ENCODE data around the gene NAA60. TPM values are rescaled to one million over a fixed set of nuclear protein-coding genes. Genes with fewer than 3 reads are reported as not detected.

Gene NAA60
- polyA plus RNA-seq, 1 donor from 2014 or later: 36.5 TPM

GRCh38 chr16:3484318-3485096, 41.0 kb downstream of the NAA60 start:
- no peaks in the 10 kb centered on the region for H3K9me3 Mint-ChIP-seq
- no peak overlapping the region for H3K4me3 Mint-ChIP-seq
- peaks cover 0 to 4% (median 0%) of the 10 kb centered on the region in 3 donors for H3K4me1 Mint-ChIP-seq
- no peak overlapping the region for H3K27ac Mint-ChIP-seq
- H3K36me3 Mint-ChIP-seq: peaks cover 8% of the 10 kb centered on the region
- H3K27me3 Mint-ChIP-seq: no peaks in the 10 kb centered on the region

GRCh38 chr16:3485097-3485745, 41.7 kb downstream of the NAA60 start:
- H3K27ac Mint-ChIP-seq: no peak overlapping the region
- H3K36me3 Mint-ChIP-seq: peaks cover 8% of the 10 kb centered on the region
- H3K27me3 Mint-ChIP-seq: no peaks in the 10 kb centered on the region
- H3K4me3 Mint-ChIP-seq: no peak overlapping the region
- no peaks in the 10 kb centered on the region for H3K9me3 Mint-ChIP-seq
- H3K4me1 Mint-ChIP-seq: peaks cover 0 to 2% (median 0%) of the 10 kb centered on the region in 3 donors

- H3K9me3 Mint-ChIP-seq: no peaks in the 10 kb centered on the region
- H3K27ac Mint-ChIP-seq: no peak overlapping the region
- H3K4me3 Mint-ChIP-seq: no peak overlapping the region
- H3K27me3 Mint-ChIP-seq: no peaks in the 10 kb centered on the region
- H3K36me3 Mint-ChIP-seq: peaks cover 8% of the 10 kb centered on the region
- H3K4me1 Mint-ChIP-seq: peaks cover 0 to 2% (median 0%) of the 10 kb centered on the region in 3 donors
Observed at GRCh38 chr16:3485821-3486505, 42.5 kb downstream of the NAA60 start.

GRCh38 chr16:3486506-3487215, 43.2 kb downstream of the NAA60 start:
- Mint-ChIP-seq H3K36me3 (peaks cover 8% of the 10 kb centered on the region), H3K4me3 (peak overlapping the region in 2 of 4 donors; percentile 8 to 14), H3K4me1 (peaks cover 0 to 4% (median 0%) of the 10 kb centered on the region in 3 donors), H3K9me3 (no peaks in the 10 kb centered on the region), H3K27me3 (no peaks in the 10 kb centered on the region), H3K27ac (no peak overlapping the region)

- Mint-ChIP-seq H3K4me3 (no peak overlapping the region), H3K9me3 (no peaks in the 10 kb centered on the region), H3K27me3 (no peaks in the 10 kb centered on the region), H3K27ac (no peak overlapping the region), H3K36me3 (peaks cover 8% of the 10 kb centered on the region), H3K4me1 (peaks cover 0 to 2% (median 0%) of the 10 kb centered on the region in 3 donors)
Observed at GRCh38 chr16:3487521-3488410, 44.3 kb downstream of the NAA60 start.

- Mint-ChIP-seq H3K4me1 (peaks cover 0 to 2% (median 0%) of the 10 kb centered on the region in 3 donors), H3K27me3 (no peaks in the 10 kb centered on the region), H3K27ac (no peak overlapping the region), H3K9me3 (no peaks in the 10 kb centered on the region), H3K4me3 (no peak overlapping the region), H3K36me3 (peaks cover 3% of the 10 kb centered on the region)
Observed at GRCh38 chr16:3488801-3489200, 45.3 kb downstream of the NAA60 start.

- no peaks in the 10 kb centered on the region for H3K27me3 Mint-ChIP-seq
- no peaks in the 10 kb centered on the region for H3K9me3 Mint-ChIP-seq
- peaks cover 3% of the 10 kb centered on the region for H3K36me3 Mint-ChIP-seq
- H3K4me3 Mint-ChIP-seq: no peak overlapping the region
- peaks cover 0 to 2% (median 0%) of the 10 kb centered on the region in 3 donors for H3K4me1 Mint-ChIP-seq
- peak overlapping the region in 2 of 3 donors; percentile 41 to 67 for H3K27ac Mint-ChIP-seq
Observed at GRCh38 chr16:3490911-3491629, 47.6 kb downstream of the NAA60 start.

- H3K4me3 Mint-ChIP-seq: no peak overlapping the region
- H3K36me3 Mint-ChIP-seq: no peaks in the 10 kb centered on the region
- no peaks in the 10 kb centered on the region for H3K9me3 Mint-ChIP-seq
- no peak overlapping the region for H3K27ac Mint-ChIP-seq
- H3K27me3 Mint-ChIP-seq: no peaks in the 10 kb centered on the region
- H3K4me1 Mint-ChIP-seq: peaks cover 0 to 2% (median 0%) of the 10 kb centered on the region in 3 donors
Observed at GRCh38 chr16:3492356-3492755, 48.9 kb downstream of the NAA60 start.

- Mint-ChIP-seq H3K36me3 (no peaks in the 10 kb centered on the region), H3K4me1 (peaks cover 0 to 2% (median under 1%) of the 10 kb centered on the region in 3 donors), H3K27ac (no peak overlapping the region), H3K27me3 (no peaks in the 10 kb centered on the region), H3K4me3 (no peak overlapping the region), H3K9me3 (no peaks in the 10 kb centered on the region)
Observed at GRCh38 chr16:3494386-3494973, 51.0 kb downstream of the NAA60 start.

- Mint-ChIP-seq H3K27ac (no peak within 1 kb of the TSS), H3K4me1 (peaks cover 0 to 3% (median 2%) of the 10 kb centered on the region in 3 donors), H3K27me3 (no peaks in the 10 kb centered on the region), H3K4me3 (no peak within 1 kb of the TSS), H3K36me3 (no peaks in the 10 kb centered on the region), H3K9me3 (no peaks in the 10 kb centered on the region)
Observed at GRCh38 chr16:3495176-3495575, 51.7 kb downstream of the NAA60 start, which contains the start of gene C16orf90. Gene C16orf90 (minus strand): TSS chr16:3495489. CDS start chr16:3495421, 68 bp downstream.

- no peak overlapping the region for H3K4me3 Mint-ChIP-seq
- no peaks in the 10 kb centered on the region for H3K36me3 Mint-ChIP-seq
- H3K9me3 Mint-ChIP-seq: no peaks in the 10 kb centered on the region
- peaks cover 9 to 12% (median 9%) of the 10 kb centered on the region in 3 donors for H3K4me1 Mint-ChIP-seq
- H3K27ac Mint-ChIP-seq: no peak overlapping the region
- no peaks in the 10 kb centered on the region for H3K27me3 Mint-ChIP-seq
Observed at GRCh38 chr16:3496386-3496785, 52.9 kb downstream of the NAA60 start.

- Mint-ChIP-seq H3K27me3 (no peaks in the 10 kb centered on the region), H3K4me3 (no peak overlapping the region), H3K27ac (no peak overlapping the region)
Observed at GRCh38 chr16:3497771-3498170, 54.3 kb downstream of the NAA60 start.

GRCh38 chr16:3498988-3499387, 55.5 kb downstream of the NAA60 start:
- H3K4me1 Mint-ChIP-seq: peaks cover 9 to 21% (median 13%) of the 10 kb centered on the region in 3 donors
- no peaks in the 10 kb centered on the region for H3K9me3 Mint-ChIP-seq
- no peaks in the 10 kb centered on the region for H3K27me3 Mint-ChIP-seq
- H3K4me3 Mint-ChIP-seq: peak overlapping the region in 1 of 4 donors; percentile 74
- H3K36me3 Mint-ChIP-seq: peaks cover 1% of the 10 kb centered on the region
- H3K27ac Mint-ChIP-seq: peak overlapping the region in 1 of 3 donors; percentile 79

More at GRCh38 chr16:3497771-3498170, 54.3 kb downstream of the NAA60 start:
- Mint-ChIP-seq H3K36me3 (peaks cover 1% of the 10 kb centered on the region), H3K4me1 (peaks cover 7 to 18% (median 9%) of the 10 kb centered on the region in 3 donors), H3K9me3 (no peaks in the 10 kb centered on the region)

All from IgD-negative memory B cell (primary cell).